Calu3 (cell line): Measurements from ENCODE around the gene KCNJ10. TPM values are rescaled to one million over a fixed set of nuclear protein-coding genes. Genes with fewer than 3 reads are reported as not detected.

ENCODE experiments used
- BruUV-seq: library from RNA; stranded (reverse); fragments of 400-500 nt; replicated peaks from 2 replicates; lab custom pipeline; 2021; lab: Mats Ljungman, UMichigan
- CTCF ChIA-PET: fragments of 300-600 bp; sonication (Branson Sonifier 250); formaldehyde crosslinking; loops from one replicate; lab custom pipeline; 2022; ENCODE audit warnings: antibody characterized with exemption; lab: Charles Lee
- DNase-seq: peaks from one replicate; pipeline ENCODE4 v3.0.0; 2022
- H3K27ac Mint-ChIP-seq: one replicate; pipeline ENCODE4 v1.8.0; 2022; ENCODE audit warnings: mixed read lengths; ENCODE audit not compliant: unreplicated experiment
- H3K27me3 Mint-ChIP-seq: one replicate; pipeline ENCODE4 v1.8.0; 2022; ENCODE audit warnings: mixed read lengths; ENCODE audit not compliant: unreplicated experiment
- H3K36me3 Mint-ChIP-seq: one replicate; pipeline ENCODE4 v1.8.0; 2022; ENCODE audit warnings: mild to moderate bottlenecking, moderate library complexity, mixed read lengths; ENCODE audit not compliant: insufficient read depth, unreplicated experiment
- H3K4me1 Mint-ChIP-seq: one replicate; pipeline ENCODE4 v1.8.0; 2022; ENCODE audit warnings: mild to moderate bottlenecking, low read depth, mixed read lengths; ENCODE audit not compliant: unreplicated experiment
- H3K4me3 Mint-ChIP-seq: one replicate; pipeline ENCODE4 v1.8.0; 2022; ENCODE audit warnings: mild to moderate bottlenecking, low read depth, moderate library complexity, mixed read lengths; ENCODE audit not compliant: unreplicated experiment
- H3K9me3 Mint-ChIP-seq: one replicate; pipeline ENCODE4 v1.8.0; 2022; ENCODE audit warnings: low read depth, mixed read lengths; ENCODE audit not compliant: unreplicated experiment
- intact Hi-C: fragments of 100-400 bp; cut with micrococcal nuclease; formaldehyde crosslinking; loops from one replicate; pipeline ENCODE4 v1.10.0; 2022; ENCODE audit not compliant: unreplicated experiment
- total RNA-seq: library from RNA; stranded (reverse); gene quantifications from 2 replicates; pipeline ENCODE4 v1.2.3, GENCODE V29; 2022
- TF ChIP-seq, protein P1 (sequence below): fragments of 200-600 bp; IDR thresholded peaks from one replicate; pipeline ENCODE4 v1.8.0; 2022; ENCODE audit warnings: antibody characterized with exemption; ENCODE audit not compliant: unreplicated experiment

KCNJ10 gene
- total RNA-seq, 1 experiment from 2014 or later = not detected

GRCh38 chr1:160116283-160117147 lies 46.6 kb upstream of the KCNJ10 start:
- Mint-ChIP-seq H3K4me3 (no peak overlapping the region), H3K4me1 (no peaks in the 10 kb centered on the region), H3K36me3 (no peaks in the 10 kb centered on the region), H3K27me3 (peaks cover 88% of the 10 kb centered on the region), H3K27ac (no peak overlapping the region), H3K9me3 (no peaks in the 10 kb centered on the region)
- TF ChIP-seq, protein P1, sequence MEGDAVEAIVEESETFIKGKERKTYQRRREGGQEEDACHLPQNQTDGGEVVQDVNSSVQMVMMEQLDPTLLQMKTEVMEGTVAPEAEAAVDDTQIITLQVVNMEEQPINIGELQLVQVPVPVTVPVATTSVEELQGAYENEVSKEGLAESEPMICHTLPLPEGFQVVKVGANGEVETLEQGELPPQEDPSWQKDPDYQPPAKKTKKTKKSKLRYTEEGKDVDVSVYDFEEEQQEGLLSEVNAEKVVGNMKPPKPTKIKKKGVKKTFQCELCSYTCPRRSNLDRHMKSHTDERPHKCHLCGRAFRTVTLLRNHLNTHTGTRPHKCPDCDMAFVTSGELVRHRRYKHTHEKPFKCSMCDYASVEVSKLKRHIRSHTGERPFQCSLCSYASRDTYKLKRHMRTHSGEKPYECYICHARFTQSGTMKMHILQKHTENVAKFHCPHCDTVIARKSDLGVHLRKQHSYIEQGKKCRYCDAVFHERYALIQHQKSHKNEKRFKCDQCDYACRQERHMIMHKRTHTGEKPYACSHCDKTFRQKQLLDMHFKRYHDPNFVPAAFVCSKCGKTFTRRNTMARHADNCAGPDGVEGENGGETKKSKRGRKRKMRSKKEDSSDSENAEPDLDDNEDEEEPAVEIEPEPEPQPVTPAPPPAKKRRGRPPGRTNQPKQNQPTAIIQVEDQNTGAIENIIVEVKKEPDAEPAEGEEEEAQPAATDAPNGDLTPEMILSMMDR = no peak
- no TSS peak for BruUV-seq
- DNase-seq = no peak
- CTCF ChIA-PET = interaction anchor here (1.5 kb wide), 1 partner anchor 136 kb away, joined by 3 read pairs; no protein-coding TSS in a partner anchor
- intact Hi-C loops = no loop called here

DNA sequence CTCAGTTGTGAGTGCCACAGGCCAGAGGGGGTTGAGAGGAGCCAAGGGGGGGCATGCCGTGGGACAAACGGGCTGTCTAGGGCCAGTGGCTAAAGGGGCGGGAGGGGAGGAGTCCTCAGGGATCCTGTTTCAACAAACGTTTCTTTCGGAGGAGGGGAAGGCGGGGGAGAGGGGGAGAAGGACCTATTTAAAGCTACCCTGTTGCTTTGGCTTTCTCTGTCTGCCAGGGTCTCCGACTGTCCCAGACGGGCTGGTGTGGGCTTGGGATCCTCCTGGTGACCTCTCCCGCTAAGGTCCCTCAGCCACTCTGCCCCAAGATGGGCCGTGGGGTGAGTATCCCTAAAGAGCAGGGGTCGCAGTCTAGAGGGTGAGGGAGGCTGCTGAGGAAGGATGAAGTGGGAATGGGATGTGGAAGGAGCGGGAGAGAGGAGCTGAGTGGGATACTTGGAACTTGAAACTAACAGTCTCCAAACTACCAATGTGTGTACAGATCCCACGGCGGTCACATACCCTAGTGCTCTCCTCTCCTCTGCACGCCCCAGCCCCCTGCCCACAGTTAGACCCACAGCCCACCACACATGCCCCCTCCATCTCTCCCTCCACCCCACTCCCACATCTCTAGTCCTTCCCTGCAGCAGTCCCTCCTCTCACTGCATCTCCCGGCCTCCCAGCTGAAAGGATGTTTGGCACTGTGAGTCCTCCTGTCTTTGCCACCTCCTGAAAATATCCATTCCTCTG lies 45.8 kb upstream of the KCNJ10 start, which contains the start of gene ATP1A2:
TSS of gene ATP1A2 (plus strand) at position 215 of the 738 bp plus-strand sequence. CDS start at position 318, 103 bp downstream.
- Mint-ChIP-seq H3K36me3 (no peaks in the 10 kb centered on the region), H3K4me1 (no peaks in the 10 kb centered on the region), H3K27ac (no peak within 1 kb of the TSS), H3K4me3 (no peak within 1 kb of the TSS), H3K9me3 (no peaks in the 10 kb centered on the region), H3K27me3 (peaks cover 87% of the 10 kb centered on the region)
- no peak for DNase-seq
- TF ChIP-seq, protein P1 = no peak
- CTCF ChIA-PET = interaction anchor here (1.5 kb wide), 1 partner anchor 136 kb away, joined by 3 read pairs; no protein-coding TSS in a partner anchor
- no TSS peak for BruUV-seq
- intact Hi-C loops = no loop called here

- Mint-ChIP-seq H3K27ac (no peak overlapping the region), H3K27me3 (peaks cover 79% of the 10 kb centered on the region), H3K9me3 (no peaks in the 10 kb centered on the region), H3K4me3 (no peak overlapping the region), H3K36me3 (no peaks in the 10 kb centered on the region), H3K4me1 (peaks cover 8% of the 10 kb centered on the region)
- DNase-seq = no peak
- TF ChIP-seq, protein P1 = no peak
- CTCF ChIA-PET = no interaction called here
- no TSS peak for BruUV-seq
- intact Hi-C loops = no loop called here
Measured at GRCh38 chr1:160114085-160114484, 44.1 kb upstream of the KCNJ10 start.

GRCh38 chr1:160113407-160113806 lies 43.4 kb upstream of the KCNJ10 start:
- TF ChIP-seq, protein P1 = no peak
- no peaks in the 10 kb centered on the region for H3K36me3 Mint-ChIP-seq
- DNase-seq = no peak
- no peaks in the 10 kb centered on the region for H3K9me3 Mint-ChIP-seq
- intact Hi-C loops = no loop called here
- CTCF ChIA-PET = no interaction called here
- peaks cover 79% of the 10 kb centered on the region for H3K27me3 Mint-ChIP-seq
- no peak overlapping the region for H3K4me3 Mint-ChIP-seq
- BruUV-seq = no TSS peak
- peaks cover 12% of the 10 kb centered on the region for H3K4me1 Mint-ChIP-seq
- no peak overlapping the region for H3K27ac Mint-ChIP-seq
